ENCODE data around the gene ARHGEF16.

ARHGEF16 gene

DNA sequence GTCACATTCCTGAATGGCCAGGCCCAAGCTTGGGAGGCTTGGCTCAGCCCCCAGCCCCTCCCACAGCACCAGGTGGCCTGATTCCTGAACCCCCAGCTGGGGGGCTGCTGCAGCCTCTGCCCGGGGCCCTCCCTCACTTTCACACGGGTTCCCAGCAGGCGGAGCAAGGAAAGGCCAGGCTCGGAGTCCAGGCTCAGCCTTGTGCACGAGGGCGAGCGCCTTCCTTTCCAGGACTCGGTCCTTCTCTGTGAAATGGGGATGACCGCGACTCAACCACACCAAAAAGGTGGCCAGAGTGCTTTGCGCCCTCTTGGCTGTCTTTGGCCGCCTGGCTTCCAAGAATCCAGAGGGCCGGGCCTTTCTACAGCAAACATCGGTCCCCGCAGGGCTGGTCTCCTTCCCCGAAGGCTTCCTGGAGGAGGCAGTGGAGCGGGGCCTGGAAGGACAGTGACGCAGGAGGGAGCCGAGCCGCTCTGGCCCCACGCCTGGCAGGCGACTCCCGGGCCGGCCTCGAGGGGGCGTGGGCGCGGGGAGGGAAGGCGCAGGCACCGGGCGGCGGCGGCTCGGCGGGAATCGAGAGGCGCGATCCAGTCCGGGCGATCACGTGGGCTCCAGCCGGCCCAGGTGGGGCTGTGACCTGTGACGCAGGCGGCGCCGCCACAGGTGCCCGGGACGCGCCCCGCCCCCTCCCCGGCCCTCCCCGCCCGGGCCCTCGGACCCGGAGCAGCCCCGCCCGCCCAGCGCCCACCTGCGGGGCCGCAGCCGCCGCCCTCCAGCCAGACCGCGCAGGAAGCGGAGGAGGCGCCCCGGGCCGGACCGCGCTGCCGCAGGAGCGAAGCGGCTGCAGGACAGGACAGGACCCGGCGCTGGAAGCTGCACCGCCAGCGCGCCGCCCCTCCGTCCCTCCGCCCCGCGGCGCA, at the start of gene ARHGEF16:
Gene ARHGEF16 (plus strand): TSS at position 775 of the 920 bp plus-strand sequence. CDS start 8,420 bp downstream, outside the sequence.
- TF ChIP-seq, protein P1, sequence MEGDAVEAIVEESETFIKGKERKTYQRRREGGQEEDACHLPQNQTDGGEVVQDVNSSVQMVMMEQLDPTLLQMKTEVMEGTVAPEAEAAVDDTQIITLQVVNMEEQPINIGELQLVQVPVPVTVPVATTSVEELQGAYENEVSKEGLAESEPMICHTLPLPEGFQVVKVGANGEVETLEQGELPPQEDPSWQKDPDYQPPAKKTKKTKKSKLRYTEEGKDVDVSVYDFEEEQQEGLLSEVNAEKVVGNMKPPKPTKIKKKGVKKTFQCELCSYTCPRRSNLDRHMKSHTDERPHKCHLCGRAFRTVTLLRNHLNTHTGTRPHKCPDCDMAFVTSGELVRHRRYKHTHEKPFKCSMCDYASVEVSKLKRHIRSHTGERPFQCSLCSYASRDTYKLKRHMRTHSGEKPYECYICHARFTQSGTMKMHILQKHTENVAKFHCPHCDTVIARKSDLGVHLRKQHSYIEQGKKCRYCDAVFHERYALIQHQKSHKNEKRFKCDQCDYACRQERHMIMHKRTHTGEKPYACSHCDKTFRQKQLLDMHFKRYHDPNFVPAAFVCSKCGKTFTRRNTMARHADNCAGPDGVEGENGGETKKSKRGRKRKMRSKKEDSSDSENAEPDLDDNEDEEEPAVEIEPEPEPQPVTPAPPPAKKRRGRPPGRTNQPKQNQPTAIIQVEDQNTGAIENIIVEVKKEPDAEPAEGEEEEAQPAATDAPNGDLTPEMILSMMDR (conservative IDR thresholded peaks at IDR 0.05), result peak; percentile 84
- peak within 1 kb of the TSS; percentile 94 for H3K27ac ChIP-seq

DNA sequence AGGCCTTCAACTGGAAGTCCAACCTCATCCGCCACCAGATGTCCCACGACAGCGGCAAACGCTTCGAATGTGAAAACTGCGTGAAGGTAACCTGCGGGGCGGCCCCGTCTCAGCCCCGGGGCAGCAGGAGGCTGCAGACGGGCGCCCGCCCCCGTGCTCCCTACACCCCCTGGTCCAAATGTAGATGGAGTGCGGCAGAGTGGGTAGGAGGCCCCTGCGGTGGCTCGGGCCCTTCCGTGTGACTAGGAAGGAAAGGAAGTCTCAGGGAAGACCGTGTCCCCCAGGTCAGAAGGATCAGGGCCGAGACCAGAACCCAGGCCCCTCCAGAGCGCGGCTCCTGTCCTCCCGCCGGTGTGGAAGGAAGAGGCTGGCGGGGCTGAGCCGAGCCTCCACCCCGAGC, 49.7 kb upstream of the ARHGEF16 start:
- TF ChIP-seq, protein P1 (conservative IDR thresholded peaks at IDR 0.05), result no peak
- no peak overlapping the region for H3K27ac ChIP-seq

DNA sequence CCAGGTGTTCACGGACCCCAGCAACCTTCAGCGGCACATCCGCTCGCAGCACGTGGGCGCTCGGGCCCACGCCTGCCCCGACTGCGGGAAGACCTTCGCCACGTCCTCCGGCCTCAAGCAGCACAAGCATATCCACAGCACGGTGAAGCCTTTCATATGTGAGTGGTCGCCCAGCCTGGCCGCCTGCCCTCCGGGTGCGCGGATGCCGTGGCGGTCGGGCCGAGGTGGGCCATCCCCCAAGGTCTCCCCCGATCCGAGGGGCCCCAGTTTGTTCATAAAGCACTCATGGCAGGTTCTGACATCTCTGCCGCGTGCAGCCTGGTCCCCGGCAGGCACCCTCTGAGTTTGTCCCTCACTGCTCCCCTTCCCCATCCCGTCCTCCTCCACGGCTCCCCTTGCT, 49.0 kb upstream of the ARHGEF16 start:
- no peak overlapping the region for H3K27ac ChIP-seq
- TF ChIP-seq, protein P1 (conservative IDR thresholded peaks at IDR 0.05), result no peak

DNA sequence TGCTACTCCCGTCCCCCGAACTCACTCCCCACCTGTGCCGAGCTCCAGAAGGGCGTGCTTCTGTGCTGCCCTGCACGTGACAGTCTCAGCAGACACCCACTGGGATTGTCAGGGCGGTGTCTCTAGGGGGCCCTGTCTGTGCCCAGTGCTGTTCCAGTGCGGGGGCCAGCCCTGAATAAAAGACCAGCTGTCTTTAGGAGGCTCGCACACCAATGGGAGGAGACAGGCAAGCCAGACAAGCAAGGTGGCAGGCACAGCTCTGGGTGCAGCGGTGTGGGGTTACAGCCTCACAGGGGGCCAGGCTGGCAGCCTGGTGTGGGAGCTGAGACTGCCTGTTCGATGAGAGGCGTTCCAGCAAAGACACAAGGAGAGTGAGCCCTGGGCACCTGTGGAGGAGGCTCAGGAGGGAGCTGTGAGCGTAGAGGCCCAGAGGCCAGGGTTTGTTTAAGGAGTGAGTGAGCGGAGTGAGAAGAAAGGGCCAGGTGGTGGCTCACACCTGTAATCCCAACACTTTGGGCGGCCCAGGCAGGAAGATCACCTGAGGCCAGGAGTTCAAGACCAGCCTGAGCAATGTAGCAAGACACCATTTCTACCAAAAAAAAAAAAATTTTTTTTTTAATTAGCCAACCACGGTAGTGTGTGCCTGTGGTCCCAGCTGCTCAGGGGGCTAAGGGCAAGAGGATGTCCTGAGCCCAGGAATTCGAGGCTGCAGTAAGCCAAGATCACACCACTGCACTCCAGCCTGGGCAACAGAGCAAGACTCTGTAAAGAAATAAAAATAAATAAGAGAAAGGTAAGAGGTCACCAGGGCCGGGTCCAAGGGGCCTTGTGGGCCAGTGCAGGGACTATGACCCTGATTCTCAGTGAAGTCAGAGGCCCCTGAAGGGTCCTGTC, 48.2 kb upstream of the ARHGEF16 start:
- TF ChIP-seq, protein P1 (conservative IDR thresholded peaks at IDR 0.05), result no peak
- no peak overlapping the region for H3K27ac ChIP-seq

DNA sequence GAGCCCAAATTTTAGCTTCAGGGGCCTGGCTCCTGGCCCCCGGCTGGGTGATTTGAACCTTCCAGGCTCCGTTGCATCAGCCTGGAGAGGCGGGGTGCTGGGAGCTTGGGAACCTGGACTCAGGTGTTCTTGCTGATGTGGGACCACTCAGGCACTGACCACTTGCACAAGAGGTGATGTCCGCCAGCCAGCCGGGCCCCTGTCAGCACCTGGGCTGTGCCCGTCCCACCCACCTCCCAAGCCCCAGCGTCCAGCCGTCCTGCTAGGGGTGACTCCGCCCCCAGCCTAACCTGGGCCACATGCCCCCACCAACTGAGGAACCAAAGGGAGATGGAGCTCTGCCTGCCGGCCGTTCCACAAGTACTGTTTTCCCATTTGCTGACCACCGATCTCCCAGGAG, 47.4 kb upstream of the ARHGEF16 start:
- TF ChIP-seq, protein P1 (conservative IDR thresholded peaks at IDR 0.05), result no peak
- no peak overlapping the region for H3K27ac ChIP-seq

DNA sequence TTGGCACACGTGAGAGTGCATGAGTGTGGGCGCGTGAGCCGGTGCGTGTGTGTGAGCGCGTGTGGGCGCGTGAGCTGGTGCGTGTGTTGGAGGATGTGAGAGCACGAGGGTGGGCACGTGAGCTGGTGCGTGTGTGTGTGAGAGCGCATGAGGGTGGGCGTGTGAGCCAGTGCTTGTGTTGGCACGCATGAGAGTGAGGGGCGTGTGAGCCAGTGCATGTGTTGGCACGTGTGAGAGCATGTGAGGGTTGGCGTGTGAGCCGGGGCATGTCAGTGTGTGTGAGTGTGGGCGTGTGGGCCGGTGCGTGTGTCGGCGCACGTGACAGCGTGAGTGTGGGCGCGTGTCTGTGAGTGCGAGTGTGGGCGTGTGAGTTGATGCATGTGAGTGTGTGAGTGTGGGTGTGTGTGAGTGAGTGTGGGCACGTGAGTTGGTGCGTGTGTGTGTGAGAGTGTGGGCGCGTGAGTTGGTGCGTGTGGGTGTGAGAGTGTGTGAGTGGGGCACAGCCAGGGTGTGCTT, 45.7 kb upstream of the ARHGEF16 start:
- no peak overlapping the region for H3K27ac ChIP-seq
- TF ChIP-seq, protein P1 (conservative IDR thresholded peaks at IDR 0.05), result no peak
